NCI-H2107 treated with DMSO at 0.1 percent for 48 hours (cell line): ENCODE results near the gene ITPK1.

ENCODE experiments used
- DNase-seq: peaks from one replicate; lab custom pipeline; 2025; ENCODE audit not compliant: unreplicated experiment; lab: John Stamatoyannopoulos, UW

Gene ITPK1

DNA sequence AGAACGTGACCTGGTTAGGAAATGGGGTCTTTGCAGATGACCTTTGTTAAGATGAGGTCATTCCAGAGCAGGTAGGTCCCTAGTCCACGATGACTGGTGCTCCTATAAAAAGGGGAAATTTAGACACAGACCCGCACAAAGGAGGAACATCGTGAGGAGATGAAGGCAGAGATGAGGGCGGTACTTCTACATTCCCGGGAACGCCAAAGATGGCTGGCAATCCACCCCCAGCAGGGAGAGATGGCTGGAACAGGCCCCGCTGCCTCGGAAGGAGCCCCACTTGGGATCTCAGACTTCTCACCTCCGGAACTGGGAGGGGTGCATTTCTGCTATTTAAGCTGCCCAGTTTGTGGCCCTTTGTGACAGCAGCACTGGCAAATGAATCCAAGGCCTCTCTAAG, 85.0 kb downstream of the ITPK1 start:
- no peak for DNase-seq

DNA sequence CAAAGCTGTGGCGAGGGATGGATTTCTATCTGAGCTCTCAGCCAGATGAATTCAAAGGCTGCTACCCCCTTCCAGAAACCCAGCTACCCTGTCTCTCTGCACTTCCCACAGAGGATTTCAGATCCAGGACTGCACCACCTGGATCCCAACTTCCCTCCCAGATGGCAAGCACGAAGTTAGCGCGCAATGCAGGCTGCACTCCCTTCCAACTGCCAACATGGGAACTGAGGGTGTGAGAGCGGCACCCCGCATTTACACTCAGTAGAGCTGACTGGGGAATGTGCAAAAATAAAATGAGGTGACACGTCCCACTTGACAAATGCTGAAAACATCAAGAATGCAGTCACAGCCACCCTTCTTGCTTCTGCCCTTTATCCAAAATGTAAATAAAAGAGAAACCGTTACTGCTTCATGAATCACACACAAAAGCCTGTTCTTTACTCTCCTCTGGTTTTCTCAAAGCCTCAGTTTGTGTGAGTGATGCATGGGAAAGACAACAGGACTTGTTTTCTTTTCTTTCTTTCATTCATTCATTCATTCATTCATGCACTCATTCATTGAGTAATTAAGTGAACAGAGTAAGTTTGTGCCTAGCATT, 85.7 kb downstream of the ITPK1 start:
- no peak for DNase-seq

DNA sequence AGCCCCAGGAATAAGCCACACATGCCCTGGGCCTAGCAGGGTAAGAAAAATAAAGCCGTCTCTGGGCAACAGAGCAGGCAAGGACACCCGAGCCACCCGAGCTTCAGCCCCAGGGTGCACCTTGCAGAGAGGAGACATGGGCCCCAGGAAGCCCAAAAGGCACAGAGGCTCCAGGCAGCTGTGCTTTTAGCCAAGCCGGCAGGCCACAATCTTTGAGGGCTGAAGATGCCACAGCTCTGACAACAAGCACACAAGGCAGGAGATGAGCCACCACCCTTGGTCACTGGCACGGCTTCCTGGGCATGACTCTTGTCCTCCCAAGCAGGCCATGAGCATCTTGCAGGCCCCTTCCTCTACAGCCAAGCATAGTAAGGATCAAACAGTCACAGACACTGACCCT, 86.3 kb downstream of the ITPK1 start:
- no peak for DNase-seq

DNA sequence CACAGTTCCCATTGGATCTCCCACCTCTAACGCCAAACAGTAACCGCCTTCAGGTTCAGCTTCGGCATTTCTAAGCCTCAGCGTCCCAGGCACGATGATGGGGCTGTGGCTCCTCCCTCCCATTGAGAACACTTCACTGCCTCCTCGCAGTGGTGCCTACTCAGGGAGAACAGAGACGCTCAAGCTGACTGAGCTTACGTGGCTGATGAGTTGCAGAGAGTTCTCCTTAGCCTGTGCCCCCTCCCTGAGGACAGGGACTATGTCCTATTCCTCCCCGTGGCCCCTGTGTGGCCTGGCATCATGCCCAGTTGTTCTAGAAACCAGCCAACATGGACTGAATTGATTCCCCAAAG, 87.0 kb downstream of the ITPK1 start:
- DNase-seq: no peak

DNA sequence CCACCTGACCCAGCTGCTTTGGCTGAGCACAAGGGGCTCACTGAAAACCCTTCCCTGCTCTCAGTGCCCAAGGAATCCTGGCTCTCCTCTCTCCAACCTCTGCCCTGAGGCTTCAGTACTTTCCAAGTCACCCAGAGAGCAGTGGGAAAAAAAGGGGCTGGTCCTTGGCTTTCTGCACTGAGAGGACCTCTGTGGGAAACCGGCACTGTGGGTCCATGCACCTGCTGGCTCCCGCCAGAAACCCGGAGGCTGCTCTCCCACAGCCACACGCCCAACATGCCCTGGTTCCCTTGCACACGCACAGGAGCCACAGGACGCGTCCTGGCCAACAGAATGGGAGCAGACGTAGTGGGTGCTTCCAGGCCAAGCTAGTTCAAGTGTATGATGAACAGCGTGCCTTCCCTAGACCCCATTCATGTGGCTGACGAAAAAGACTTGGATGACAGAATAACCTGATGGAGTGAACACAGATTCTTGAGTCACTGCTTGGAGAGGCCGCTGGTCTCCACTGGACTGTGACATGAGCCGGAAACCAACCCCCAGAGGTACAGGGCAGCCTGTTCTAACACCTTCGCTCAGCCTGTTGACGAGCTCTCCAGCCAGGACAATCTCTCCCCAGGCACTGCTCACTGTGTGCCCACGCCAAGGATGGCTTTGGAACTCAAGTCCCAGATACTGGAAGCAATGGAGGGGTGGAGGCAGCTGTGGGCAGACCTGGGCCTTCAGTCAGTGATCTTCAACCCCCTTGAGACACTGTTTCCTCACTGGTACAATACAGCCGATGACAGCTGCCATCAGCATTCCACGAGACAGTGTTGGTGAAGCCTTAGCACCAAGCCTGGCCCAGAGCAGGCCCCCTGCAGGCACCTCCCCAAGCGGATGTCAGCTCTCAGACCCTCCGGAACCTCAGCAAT, 87.7 kb downstream of the ITPK1 start:
- DNase-seq: no peak

DNA sequence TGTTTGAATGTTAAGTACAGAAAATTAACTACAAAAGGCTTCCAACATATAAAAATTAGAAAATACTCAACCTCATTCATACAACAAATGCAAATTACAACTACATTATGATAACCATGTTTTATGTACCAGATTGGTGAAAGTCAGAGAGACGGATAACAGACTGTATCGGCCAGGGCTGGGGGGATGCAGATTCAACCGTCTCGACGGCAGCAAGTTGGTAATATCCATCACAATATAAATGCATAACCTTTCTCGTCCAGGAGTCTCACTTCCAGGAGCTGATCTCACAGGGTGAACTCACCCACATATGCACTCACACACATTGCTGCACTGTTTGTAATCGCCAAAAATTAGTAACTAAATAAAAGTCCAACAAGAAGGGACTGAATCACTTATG, 89.4 kb downstream of the ITPK1 start:
- DNase-seq: no peak

DNA sequence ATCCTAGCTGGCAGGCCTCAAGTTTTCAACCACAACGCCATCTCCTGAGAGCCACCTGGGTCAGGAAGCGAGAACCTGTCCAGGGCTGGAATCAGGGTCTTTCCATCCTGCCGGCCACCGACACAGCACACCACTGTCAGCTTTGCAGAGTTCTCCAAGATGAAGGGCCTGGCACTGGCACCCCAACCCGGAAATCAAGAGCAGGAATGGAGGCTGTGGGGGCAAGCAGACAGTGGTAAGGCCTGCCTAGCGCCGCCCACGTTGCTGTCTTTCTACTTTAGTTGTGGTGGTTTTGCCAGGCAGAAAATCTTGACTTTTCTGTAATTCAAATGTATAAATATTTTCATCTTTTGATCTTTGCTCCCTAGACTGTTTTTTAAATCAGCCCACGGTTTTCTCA, 90.7 kb downstream of the ITPK1 start:
- no peak for DNase-seq

DNA sequence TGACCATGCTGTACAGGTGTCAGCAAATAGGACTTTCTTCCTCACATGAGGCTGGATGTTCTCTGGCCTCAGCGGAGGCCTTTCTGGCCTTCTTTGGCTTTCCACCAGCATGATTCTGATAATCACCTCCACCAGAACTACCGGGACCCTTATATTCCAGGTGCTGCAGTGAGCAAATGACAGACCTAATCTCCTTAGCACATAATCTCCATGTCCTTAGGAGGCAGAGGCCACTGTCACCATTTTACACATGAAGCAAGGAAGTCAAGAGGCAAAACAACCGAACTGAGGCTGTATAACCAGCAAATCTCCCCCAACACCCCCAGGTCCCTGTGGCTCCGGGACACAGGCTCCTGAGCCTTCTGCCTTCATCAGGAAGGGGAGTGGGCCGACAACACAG, 91.2 kb downstream of the ITPK1 start:
- no peak for DNase-seq

DNA sequence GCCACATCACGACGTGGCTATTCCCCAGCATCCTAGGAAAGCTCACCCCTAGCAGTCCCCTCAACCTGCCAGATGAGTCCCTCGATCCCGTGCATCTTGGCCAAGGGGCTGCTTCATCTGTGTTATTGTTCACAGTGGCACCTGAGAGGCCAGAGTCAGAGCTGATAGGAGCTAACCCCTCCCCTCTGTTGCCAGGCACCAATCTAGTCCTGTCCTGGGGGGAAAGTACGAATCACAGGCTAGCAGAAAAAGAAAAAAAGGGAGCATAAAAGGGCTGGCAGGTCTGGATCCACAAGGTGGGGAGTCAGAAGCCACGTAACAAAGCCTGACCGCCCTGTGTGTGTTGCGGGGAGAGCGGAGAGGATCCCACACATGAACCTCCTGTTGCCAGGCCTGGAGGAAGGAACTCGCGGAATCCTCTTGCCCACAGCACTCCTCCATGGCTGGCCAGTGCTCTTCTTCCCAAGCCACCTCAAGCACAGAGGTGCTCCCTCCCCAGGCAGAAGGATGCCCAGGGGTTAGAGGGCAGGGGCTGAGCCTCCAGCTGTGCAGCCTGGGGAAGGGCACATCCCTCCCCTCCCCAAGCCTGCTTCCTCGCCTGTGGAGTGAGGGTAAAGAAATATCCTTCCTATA, 91.8 kb downstream of the ITPK1 start:
- no peak for DNase-seq

DNA sequence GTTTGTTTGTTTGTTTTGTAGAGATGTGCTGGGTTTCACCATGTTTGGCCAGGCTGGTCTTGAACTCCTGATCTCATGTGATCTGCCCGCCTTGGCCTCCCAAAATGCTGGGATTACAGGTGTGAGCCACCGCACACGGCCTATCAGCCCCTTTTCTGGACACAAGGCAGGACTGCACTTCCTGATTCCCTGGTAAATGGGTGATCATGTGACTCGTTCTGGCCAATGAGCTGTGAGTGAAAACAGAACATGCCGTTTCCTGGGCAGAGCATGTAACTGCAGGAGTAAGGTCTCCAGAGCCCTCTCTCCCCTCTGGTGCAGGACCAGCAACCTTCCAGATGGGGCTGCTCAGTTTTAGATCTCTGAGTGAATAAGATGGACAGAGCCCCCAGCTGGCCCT, 92.7 kb downstream of the ITPK1 start:
- no peak for DNase-seq

DNA sequence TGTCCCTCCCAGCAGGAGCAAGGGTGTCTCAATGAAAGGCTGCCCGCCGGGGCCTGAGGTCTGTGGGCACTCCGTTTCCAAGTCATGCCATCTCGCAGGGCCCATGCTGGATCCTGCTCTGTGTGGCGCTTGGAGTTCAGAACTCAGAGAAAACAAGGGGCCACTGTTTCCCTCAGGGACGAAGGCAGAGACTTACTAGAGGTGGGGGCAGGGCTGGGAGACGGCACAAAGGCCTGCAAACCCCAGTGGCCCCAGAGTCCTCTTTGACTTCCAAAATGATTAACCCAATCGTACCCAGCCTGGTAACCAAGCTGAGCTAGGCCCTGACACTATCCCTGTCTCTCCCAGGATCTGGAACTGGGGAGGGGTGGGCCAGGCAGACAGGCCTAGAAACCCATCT, 95.8 kb downstream of the ITPK1 start:
- no peak for DNase-seq

DNA sequence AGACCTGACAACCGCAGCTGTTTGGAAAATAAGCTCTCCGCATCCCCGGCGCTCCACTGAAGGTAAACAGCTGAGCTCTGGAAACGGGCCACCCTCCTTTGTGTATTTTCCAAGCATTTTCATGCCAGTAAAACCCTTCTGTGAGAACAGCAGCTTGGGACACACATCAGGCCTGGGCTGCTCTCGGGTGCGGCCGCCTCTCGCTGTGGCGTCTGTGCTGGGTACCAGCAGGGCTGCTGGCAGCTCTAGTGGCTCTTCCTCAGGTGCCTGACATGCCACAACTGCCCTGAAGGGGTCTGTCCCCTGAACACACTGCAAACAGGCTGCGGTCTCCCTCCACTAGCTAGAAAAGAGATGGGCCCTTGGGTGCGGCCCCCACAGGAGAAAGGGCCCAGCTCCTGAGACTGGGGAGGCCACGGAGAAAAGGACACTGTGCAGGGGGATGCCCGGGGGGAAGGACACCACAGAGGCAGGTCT, 96.3 kb downstream of the ITPK1 start:
- DNase-seq: no peak

DNA sequence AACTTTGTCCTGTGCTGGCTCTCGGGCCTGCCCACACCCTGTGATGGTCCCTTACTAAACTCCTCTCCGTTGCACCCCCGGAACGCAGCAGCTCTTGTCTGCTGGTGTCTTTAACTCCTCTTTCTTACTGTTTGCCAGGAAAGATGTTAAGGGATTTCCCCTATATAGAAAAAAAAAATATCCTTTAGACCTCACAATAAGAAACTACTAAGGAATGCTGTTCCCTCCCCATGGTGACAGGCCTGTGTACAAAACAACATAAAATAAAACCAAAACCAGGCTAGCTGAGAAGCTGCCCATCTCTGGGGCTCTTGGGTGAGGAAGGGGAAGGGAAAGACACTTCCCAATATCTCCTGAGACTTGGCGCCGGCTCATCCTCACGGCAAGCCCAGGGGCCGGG, 97.4 kb downstream of the ITPK1 start:
- no peak for DNase-seq

DNA sequence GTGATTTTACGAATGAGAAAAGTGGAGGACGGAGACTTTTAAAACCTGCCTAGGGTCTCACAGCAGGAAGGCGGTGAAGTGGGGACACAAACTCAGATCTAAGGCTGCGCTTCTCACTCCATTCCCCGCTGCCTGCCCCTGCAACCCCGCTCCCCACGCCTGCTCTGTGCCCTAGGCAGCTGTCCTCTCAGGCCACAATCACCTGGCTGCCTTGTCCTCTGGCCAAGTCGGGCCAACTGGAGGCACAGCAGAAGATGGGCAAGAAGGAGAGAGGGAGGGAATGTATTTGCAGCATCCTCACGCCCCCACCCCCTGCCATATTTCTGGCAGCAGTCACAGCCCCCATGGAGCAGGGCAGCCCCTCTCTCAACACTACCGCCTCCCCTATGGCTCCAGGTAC, 97.8 kb downstream of the ITPK1 start:
- no peak for DNase-seq

DNA sequence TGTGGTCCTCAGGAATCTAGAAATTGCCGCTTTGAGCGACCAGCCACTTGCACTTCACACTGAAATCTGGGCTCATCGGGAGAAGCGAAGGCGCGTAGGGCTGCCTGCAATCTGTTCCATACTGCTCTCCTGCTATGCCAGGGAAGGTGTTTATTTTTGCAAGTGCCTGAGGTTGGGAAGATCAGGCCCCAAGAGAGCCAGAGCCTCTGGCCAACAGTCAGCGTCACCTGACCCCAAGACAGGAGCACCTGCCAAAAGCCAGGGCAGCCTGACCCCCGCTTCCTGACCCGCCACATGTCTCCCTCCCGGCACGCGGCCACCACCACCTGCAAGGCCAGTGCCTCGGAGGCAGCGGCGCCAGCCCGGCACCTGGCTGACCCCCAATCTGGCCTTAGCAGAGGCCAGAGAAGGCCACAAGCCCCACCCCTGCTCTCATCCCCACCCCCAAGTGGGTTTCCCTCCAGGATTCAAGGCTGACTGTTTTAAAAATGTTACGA, 98.4 kb downstream of the ITPK1 start:
- no peak for DNase-seq

DNA sequence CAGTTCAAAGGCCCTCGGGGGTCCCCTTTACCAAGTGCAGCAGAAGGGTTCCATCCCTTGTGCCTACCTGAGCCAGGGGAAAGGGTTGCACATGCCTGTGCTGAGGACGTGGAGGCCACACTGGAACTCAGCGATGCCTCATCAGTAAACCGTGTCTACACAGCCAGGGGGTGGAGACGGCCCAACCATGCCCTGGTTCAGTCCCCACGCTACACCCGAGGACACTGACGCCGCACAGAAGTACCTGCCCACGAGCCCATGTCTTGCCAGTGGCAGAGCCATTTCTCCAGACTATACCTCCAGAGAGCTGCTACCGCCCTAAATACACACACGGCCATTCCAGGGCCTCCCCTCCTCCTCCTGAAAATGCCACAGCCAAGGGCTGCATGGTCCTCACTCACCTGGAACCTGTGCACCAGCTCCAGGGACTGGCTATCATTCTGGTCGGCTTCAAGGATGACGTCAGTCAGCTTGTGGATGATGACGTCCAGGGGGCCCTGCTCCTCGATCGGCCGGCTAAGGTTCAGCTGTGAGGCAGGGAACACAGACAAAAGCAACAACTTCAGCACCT, 99.4 kb downstream of the ITPK1 start:
- no peak for DNase-seq

DNA sequence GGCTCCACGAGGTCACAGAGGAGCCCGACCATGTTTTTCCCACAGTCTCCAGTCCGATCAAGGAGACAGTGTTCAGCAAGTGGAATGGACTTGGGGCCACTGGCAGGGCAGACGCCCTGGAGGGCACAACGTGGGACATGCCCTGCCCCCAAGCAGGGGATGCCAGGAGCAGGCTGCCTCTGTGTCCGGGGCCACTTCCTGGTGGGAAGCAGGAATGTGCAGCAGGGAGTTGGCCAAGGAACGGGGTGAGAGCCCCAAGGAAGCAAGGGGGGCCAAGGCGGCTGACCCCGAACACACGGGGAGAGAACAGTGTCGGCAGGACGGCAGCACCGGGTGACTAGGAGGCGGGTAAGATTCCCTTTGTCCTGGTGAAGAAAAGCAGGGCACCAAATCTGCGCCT, 100.2 kb downstream of the ITPK1 start:
- DNase-seq: no peak

DNA sequence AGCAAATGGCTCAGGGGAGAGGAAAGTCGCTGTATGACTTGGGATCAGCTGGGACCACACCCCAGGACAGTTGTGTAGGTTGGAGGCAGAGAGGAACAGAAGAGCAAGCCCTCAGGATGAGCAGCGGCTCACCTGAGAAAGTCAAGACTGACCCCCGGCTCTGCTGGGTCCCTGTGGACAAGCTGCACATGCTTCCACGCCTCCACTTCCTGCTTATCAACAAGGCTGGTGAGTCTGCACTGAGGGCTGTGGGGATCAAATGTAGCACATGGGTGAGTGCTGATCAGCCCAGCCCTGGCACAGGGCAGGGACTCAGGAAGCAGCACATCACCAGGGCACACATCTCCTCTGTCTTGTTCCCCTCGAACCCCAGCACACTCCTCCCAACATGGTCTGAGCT, 100.7 kb downstream of the ITPK1 start:
- DNase-seq: no peak

DNA sequence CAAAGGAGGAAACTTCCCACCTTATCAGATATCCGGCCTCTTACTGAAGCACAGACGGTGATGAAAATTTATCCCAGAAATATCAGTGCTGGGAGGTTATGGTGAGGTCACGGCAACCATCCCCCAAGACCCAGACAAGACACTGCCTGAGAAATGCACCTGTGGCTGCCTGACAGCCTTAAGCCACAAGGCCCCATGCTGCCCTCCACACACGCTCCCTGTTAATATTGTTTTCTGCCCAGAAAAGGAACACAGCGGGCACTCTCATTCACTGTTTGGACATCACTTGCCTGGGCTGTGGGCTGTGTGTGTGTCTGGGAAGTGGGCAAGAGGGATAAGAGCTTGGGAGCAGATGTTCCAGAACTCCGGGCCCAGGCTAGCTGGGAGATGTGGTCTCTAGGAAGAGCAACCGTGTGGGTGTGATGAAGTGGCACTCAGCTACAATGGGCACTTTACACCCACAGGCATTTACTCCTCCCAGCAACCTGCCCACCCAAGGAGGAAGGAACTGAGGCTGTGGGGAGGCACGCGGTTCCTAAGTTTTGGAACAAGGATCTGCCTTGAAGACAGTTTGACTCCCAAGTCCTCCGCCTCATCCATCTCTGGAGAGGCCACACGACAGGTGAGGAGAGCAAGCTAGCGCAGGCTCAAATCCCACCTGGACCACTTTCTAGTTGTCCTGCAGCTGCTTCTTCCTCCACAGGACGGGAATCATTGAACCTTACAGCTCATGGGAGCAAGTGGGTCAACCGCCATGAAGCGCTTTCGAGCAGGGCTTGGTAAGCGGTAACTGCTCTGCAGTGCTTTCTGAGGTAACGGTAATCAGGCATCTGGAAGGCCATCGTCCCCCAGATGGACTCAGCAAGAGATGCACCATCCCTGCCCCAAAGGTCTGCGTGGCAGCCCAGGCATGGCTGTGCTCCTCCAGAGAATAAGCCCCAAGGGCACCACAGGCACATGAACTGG, 101.4 kb downstream of the ITPK1 start:
- peak; percentile 34 for DNase-seq

DNA sequence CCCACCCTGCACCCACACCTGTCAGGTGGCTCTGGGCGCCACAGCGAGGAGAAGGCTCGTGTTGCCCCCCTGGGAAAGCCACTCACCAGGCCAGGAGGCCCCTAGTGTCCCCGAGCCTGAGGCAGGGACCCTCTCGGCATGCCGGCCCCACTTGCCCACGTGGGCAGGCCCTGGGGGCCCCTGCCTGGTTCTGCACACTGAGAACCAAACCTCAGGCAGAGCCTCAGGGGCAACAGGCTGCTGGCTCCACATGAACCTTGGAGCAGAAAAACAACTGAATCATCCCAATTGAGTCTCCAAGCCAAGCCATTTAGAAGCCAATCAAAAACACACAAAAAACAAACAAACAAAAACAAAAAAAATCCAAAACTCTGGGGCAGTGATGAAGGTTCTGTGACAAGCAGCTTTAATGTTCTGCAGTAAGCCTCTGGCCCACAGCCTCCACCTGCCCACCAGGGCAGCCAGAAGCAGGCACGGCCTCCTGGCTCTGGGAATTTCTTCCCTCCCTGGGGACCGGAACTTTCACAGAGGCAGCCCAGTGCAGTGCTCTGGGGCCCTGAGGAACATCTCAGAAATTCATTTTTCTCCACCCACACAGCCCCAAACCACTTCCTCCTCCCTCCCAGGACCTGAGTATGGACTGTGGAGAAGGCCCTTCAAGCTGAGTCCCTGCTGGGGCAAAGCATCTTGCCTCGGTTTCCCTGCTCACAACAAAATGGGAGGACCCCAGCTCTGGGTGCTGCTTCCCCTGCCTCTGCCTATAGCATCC, 102.6 kb downstream of the ITPK1 start:
- DNase-seq: peak; percentile 27
